ENCODE data around the gene ERP27. TPM values are rescaled to one million over a fixed set of nuclear protein-coding genes. Genes with fewer than 3 reads are reported as not detected.

ERP27 gene
- total RNA-seq, 1 donor from 2014 or later: 1.0 TPM

- peak overlapping the region; percentile 1 for H3K27ac Mint-ChIP-seq (ENCODE audit: unreplicated experiment)
- Histone ChIP-seq H3K4me2 (ENCODE audit: low read length) (no peak overlapping the region), H3K36me3 (ENCODE audit: insufficient read depth, low read length) (no peaks in the 10 kb centered on the region), H3K9ac (ENCODE audit: low read length) (no peak overlapping the region), H2AFZ (ENCODE audit: low read depth, low read length) (no peak overlapping the region), H3K27me3 (ENCODE audit: insufficient read depth, low read length) (no peaks in the 10 kb centered on the region), H3K4me3 (ENCODE audit: insufficient read depth, low read depth, low read length) (no peak overlapping the region), H4K20me1 (ENCODE audit: insufficient read depth, low read length) (no peaks in the 10 kb centered on the region), H3K27ac (ENCODE audit: low read depth, low read length) (no peak overlapping the region), H3K79me2 (ENCODE audit: insufficient read depth, low read length) (no peaks in the 10 kb centered on the region), H3K4me1 (ENCODE audit: insufficient read depth, low read length) (no peaks in the 10 kb centered on the region), H3K9me3 (ENCODE audit: insufficient read depth, low read depth, low read length) (no peaks in the 10 kb centered on the region)
- no peak for DNase-seq (ENCODE audit: low read depth)
- H3K4me1 Mint-ChIP-seq (ENCODE audit: low read depth, unreplicated experiment): peaks cover 6% of the 10 kb centered on the region
- peaks cover 2% of the 10 kb centered on the region for H3K36me3 Mint-ChIP-seq (ENCODE audit: low read depth, unreplicated experiment)
- peaks cover 3% of the 10 kb centered on the region for H3K9me3 Mint-ChIP-seq (ENCODE audit: unreplicated experiment)
- TF ChIP-seq, protein P1, sequence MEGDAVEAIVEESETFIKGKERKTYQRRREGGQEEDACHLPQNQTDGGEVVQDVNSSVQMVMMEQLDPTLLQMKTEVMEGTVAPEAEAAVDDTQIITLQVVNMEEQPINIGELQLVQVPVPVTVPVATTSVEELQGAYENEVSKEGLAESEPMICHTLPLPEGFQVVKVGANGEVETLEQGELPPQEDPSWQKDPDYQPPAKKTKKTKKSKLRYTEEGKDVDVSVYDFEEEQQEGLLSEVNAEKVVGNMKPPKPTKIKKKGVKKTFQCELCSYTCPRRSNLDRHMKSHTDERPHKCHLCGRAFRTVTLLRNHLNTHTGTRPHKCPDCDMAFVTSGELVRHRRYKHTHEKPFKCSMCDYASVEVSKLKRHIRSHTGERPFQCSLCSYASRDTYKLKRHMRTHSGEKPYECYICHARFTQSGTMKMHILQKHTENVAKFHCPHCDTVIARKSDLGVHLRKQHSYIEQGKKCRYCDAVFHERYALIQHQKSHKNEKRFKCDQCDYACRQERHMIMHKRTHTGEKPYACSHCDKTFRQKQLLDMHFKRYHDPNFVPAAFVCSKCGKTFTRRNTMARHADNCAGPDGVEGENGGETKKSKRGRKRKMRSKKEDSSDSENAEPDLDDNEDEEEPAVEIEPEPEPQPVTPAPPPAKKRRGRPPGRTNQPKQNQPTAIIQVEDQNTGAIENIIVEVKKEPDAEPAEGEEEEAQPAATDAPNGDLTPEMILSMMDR (IDR thresholded peaks at IDR 0.05; ENCODE audit: insufficient read depth, low read depth, low read length): no peak
- no peak for TF ChIP-seq EZH2 (IDR thresholded peaks at IDR 0.05; ENCODE audit: insufficient read depth, low read length)
- no peaks in the 10 kb centered on the region for H3K27me3 Mint-ChIP-seq (ENCODE audit: low read depth, unreplicated experiment)
- FAIRE-seq: no peak
- no peak overlapping the region for H3K4me3 Mint-ChIP-seq (ENCODE audit: unreplicated experiment)
Measured at GRCh38 chr12:14937014-14937413, 1.3 kb downstream of the ERP27 start.

GRCh38 chr12:14936224-14936861 lies 2.0 kb downstream of the ERP27 start:
- Histone ChIP-seq H3K4me3 (ENCODE audit: insufficient read depth, low read depth, low read length) (no peak overlapping the region), H3K27ac (ENCODE audit: low read depth, low read length) (no peak overlapping the region), H3K4me2 (ENCODE audit: low read length) (no peak overlapping the region), H3K4me1 (ENCODE audit: insufficient read depth, low read length) (no peaks in the 10 kb centered on the region), H4K20me1 (ENCODE audit: insufficient read depth, low read length) (no peaks in the 10 kb centered on the region), H3K9ac (ENCODE audit: low read length) (no peak overlapping the region), H3K79me2 (ENCODE audit: insufficient read depth, low read length) (no peaks in the 10 kb centered on the region), H3K36me3 (ENCODE audit: insufficient read depth, low read length) (no peaks in the 10 kb centered on the region), H2AFZ (ENCODE audit: low read depth, low read length) (no peak overlapping the region), H3K27me3 (ENCODE audit: insufficient read depth, low read length) (no peaks in the 10 kb centered on the region), H3K9me3 (ENCODE audit: insufficient read depth, low read depth, low read length) (no peaks in the 10 kb centered on the region)
- TF ChIP-seq, protein P1 (IDR thresholded peaks at IDR 0.05; ENCODE audit: insufficient read depth, low read depth, low read length): no peak
- no peak for TF ChIP-seq EZH2 (IDR thresholded peaks at IDR 0.05; ENCODE audit: insufficient read depth, low read length)
- Mint-ChIP-seq H3K36me3 (ENCODE audit: low read depth, unreplicated experiment) (peaks cover 2% of the 10 kb centered on the region), H3K9me3 (ENCODE audit: unreplicated experiment) (peaks cover 3% of the 10 kb centered on the region), H3K4me3 (ENCODE audit: unreplicated experiment) (no peak overlapping the region), H3K27ac (ENCODE audit: unreplicated experiment) (peak overlapping the region; percentile 1), H3K4me1 (ENCODE audit: low read depth, unreplicated experiment) (peaks cover 6% of the 10 kb centered on the region), H3K27me3 (ENCODE audit: low read depth, unreplicated experiment) (no peaks in the 10 kb centered on the region)
- no peak for DNase-seq (ENCODE audit: low read depth)
- no peak for FAIRE-seq

- Mint-ChIP-seq H3K36me3 (ENCODE audit: low read depth, unreplicated experiment) (peaks cover 2% of the 10 kb centered on the region), H3K27me3 (ENCODE audit: low read depth, unreplicated experiment) (no peaks in the 10 kb centered on the region), H3K4me1 (ENCODE audit: low read depth, unreplicated experiment) (peaks cover 6% of the 10 kb centered on the region), H3K4me3 (ENCODE audit: unreplicated experiment) (no peak overlapping the region), H3K27ac (ENCODE audit: unreplicated experiment) (peak overlapping the region; percentile 28), H3K9me3 (ENCODE audit: unreplicated experiment) (peaks cover 3% of the 10 kb centered on the region)
- Histone ChIP-seq H3K9me3 (ENCODE audit: insufficient read depth, low read depth, low read length) (no peaks in the 10 kb centered on the region), H3K27ac (ENCODE audit: low read depth, low read length) (no peak overlapping the region), H3K79me2 (ENCODE audit: insufficient read depth, low read length) (no peaks in the 10 kb centered on the region), H2AFZ (ENCODE audit: low read depth, low read length) (no peak overlapping the region), H3K4me3 (ENCODE audit: insufficient read depth, low read depth, low read length) (no peak overlapping the region), H3K9ac (ENCODE audit: low read length) (no peak overlapping the region), H3K4me1 (ENCODE audit: insufficient read depth, low read length) (no peaks in the 10 kb centered on the region), H3K27me3 (ENCODE audit: insufficient read depth, low read length) (no peaks in the 10 kb centered on the region), H3K36me3 (ENCODE audit: insufficient read depth, low read length) (no peaks in the 10 kb centered on the region), H4K20me1 (ENCODE audit: insufficient read depth, low read length) (no peaks in the 10 kb centered on the region), H3K4me2 (ENCODE audit: low read length) (no peak overlapping the region)
- FAIRE-seq: no peak
- DNase-seq (ENCODE audit: low read depth): no peak
- TF ChIP-seq, protein P1 (IDR thresholded peaks at IDR 0.05; ENCODE audit: insufficient read depth, low read depth, low read length): no peak
- no peak for TF ChIP-seq EZH2 (IDR thresholded peaks at IDR 0.05; ENCODE audit: insufficient read depth, low read length)
Measured at GRCh38 chr12:14935031-14935430, 3.3 kb downstream of the ERP27 start.

Data from astrocyte (in vitro differentiated cells and primary cell).